GM19023 (cell line): ENCODE data around the gene TIMM8B.
"Not testable (repeated sequence)": the region's sequence is repeated elsewhere in the genome, so short reads cannot be mapped to it uniquely, and the experiment has no call there.

Experiments used
- ATAC-seq: cut with Tn5 transposase; IDR thresholded peaks from one replicate; pipeline ENCODE4 v1.9.1; 2021; ENCODE audit warnings: mild to moderate bottlenecking, moderate library complexity; ENCODE audit not compliant: unreplicated experiment

TIMM8B gene

GRCh38 chr11:112082729-112083128, 3.8 kb downstream of the TIMM8B start:
- ATAC-seq = no peak

GRCh38 chr11:112073941-112074811, 12.4 kb downstream of the TIMM8B start, which contains the start of the genes NKAPD1 and PIH1D2:
TSS of gene NKAPD1 (plus strand) at chr11:112074299. CDS start at chr11:112075575, 1,276 bp downstream.
TSS of gene PIH1D2 (minus strand) at chr11:112074017. CDS start at chr11:112073174, 843 bp downstream.
- ATAC-seq = peak; percentile 92

- no peak for ATAC-seq
These were observed 23.6 kb downstream of the TIMM8B start for GRCh38 chr11:112062923-112063322.

GRCh38 chr11:112058103-112058502, 28.5 kb downstream of the TIMM8B start:
- no peak for ATAC-seq

GRCh38 chr11:112057170-112057569, 29.4 kb downstream of the TIMM8B start:
- ATAC-seq = no peak

GRCh38 chr11:112051768-112052167, 34.8 kb downstream of the TIMM8B start:
- no peak for ATAC-seq

GRCh38 chr11:112050721-112051120, 35.8 kb downstream of the TIMM8B start:
- peak; percentile 70 for ATAC-seq

GRCh38 chr11:112049777-112050176, 36.8 kb downstream of the TIMM8B start:
- ATAC-seq = no peak

GRCh38 chr11:112048256-112048655, 38.3 kb downstream of the TIMM8B start:
- ATAC-seq = not testable (repeated sequence)

GRCh38 chr11:112046647-112047046, 39.9 kb downstream of the TIMM8B start:
- not testable (repeated sequence) for ATAC-seq

GRCh38 chr11:112044961-112045360, 41.6 kb downstream of the TIMM8B start:
- ATAC-seq = no peak

- no peak for ATAC-seq
These were observed 43.6 kb downstream of the TIMM8B start for GRCh38 chr11:112042961-112043304.

GRCh38 chr11:112042161-112042960, 44.2 kb downstream of the TIMM8B start:
- no peak for ATAC-seq

GRCh38 chr11:112037527-112037926, 49.0 kb downstream of the TIMM8B start:
- no peak for ATAC-seq
